C4-2B (cell line): ENCODE measurements around the gene ZFYVE26.

Experiments used
- H3K27ac ChIP-seq: fragments of 450-650 bp; 2 replicates; pipeline ENCODE4 v1.5.1; 2017
- ZFX ChIP-seq: fragments of 450-650 bp; IDR thresholded peaks from 2 replicates; pipeline ENCODE4 v1.6.1; 2017
- TF ChIP-seq, protein P1 (sequence below): fragments of 450-650 bp; conservative IDR thresholded peaks from 2 replicates; pipeline ENCODE4 v1.5.1; 2017; ENCODE audit warnings: mild to moderate bottlenecking

ZFYVE26 gene

GRCh38 chr14:67749341-67750084 lies 66.9 kb downstream of the ZFYVE26 start:
- TF ChIP-seq, protein P1, sequence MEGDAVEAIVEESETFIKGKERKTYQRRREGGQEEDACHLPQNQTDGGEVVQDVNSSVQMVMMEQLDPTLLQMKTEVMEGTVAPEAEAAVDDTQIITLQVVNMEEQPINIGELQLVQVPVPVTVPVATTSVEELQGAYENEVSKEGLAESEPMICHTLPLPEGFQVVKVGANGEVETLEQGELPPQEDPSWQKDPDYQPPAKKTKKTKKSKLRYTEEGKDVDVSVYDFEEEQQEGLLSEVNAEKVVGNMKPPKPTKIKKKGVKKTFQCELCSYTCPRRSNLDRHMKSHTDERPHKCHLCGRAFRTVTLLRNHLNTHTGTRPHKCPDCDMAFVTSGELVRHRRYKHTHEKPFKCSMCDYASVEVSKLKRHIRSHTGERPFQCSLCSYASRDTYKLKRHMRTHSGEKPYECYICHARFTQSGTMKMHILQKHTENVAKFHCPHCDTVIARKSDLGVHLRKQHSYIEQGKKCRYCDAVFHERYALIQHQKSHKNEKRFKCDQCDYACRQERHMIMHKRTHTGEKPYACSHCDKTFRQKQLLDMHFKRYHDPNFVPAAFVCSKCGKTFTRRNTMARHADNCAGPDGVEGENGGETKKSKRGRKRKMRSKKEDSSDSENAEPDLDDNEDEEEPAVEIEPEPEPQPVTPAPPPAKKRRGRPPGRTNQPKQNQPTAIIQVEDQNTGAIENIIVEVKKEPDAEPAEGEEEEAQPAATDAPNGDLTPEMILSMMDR: no peak
- no peak for TF ChIP-seq ZFX
- H3K27ac ChIP-seq: no peak overlapping the region

DNA sequence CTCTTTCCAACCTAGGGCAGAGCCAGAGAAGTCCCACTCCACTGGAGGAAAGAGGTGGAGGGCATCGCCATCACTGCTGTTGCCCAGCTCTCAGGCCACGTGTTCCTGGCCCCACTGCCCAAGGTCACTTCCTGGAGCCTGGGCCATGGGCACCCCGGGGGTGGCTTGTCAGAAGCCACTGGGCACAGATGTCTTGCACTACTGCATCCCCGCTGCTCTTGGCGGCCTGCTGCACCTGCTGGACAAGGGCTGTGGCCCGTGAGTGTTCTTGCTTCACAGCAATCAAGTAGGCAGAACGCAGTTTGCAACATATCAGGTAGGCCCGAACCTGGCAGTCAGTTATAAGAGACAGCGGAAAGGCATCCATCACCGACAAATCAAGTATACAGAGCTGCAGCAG lies 68.1 kb downstream of the ZFYVE26 start:
- H3K27ac ChIP-seq: no peak overlapping the region

DNA sequence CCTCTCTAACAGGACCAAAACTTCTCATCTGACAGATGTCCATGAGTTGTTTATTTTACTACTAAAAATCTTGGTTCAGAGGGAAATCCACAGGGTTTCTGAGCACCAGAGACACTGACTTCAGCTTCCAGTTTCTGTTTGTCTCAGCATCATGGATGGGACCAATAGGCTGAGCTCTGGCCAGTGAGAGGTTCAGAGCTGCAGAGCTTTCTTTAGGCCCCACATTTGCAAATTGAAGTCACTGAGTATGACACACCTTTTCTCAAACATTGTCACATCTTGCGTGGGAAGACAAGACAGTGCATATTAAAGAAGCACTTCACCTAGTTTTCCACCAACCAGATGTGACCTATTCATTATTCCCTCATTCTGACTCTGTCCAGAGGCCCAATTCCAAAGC lies 69.5 kb downstream of the ZFYVE26 start:
- TF ChIP-seq, protein P1: no peak
- TF ChIP-seq ZFX: no peak
- H3K27ac ChIP-seq: no peak overlapping the region

More for the DNA sequence above, 68.1 kb downstream of the ZFYVE26 start:
- TF ChIP-seq ZFX: no peak
- TF ChIP-seq, protein P1: no peak

- TF ChIP-seq, protein P1: no peak
- no peak for TF ChIP-seq ZFX
- no peak overlapping the region for H3K27ac ChIP-seq
These were observed 72.3 kb downstream of the ZFYVE26 start for GRCh38 chr14:67744046-67744445.

- H3K27ac ChIP-seq: no peak overlapping the region
- no peak for TF ChIP-seq ZFX
- TF ChIP-seq, protein P1: no peak
These were observed 77.5 kb downstream of the ZFYVE26 start for GRCh38 chr14:67738740-67739504.

- H3K27ac ChIP-seq: no peak overlapping the region
- TF ChIP-seq, protein P1: no peak
- TF ChIP-seq ZFX: no peak
These were observed 79.6 kb downstream of the ZFYVE26 start for GRCh38 chr14:67736771-67737170.

DNA sequence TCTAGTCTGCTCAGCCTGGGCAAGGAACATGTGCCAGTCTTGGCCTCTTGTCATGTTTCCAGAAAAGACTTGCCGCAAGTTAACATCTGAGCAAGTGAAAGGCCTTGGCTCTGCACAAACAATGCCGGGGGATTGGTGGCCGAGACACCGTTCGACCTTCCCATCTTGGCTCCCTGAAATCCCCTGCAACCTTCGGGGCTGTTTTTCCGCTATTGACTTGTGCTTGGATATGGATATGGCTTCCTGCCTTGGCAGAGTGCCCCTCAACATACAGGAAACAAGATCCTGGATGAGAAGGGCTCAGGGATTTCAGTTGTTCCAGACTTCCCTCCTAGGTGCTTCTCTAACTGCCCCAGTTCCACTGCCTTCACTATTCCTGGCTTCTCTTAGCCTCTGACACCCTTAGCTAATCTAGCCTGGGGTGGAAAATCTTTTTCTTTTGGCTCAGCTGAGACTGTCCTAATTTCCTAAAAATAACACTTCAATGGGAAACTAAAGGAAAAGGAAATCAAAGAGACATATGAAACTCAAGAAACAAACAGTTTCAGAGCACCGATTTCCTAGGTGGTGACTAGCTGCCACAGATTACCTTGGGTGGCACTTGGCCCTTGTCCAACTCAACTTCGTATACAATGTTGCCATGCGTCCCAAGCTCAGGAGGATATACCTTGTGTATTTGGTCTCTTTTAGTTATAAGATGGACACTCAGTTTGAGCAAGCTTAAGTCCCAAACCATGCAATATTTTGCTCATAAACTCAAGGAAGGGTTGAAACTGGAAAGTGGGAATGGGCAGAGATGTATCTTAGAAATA lies 80.8 kb downstream of the ZFYVE26 start:
- H3K27ac ChIP-seq: no peak overlapping the region

More for the DNA sequence above, 80.8 kb downstream of the ZFYVE26 start:
- TF ChIP-seq, protein P1: no peak
- no peak for TF ChIP-seq ZFX
